ENCODE measurements around the gene PCGF5.

DNA sequence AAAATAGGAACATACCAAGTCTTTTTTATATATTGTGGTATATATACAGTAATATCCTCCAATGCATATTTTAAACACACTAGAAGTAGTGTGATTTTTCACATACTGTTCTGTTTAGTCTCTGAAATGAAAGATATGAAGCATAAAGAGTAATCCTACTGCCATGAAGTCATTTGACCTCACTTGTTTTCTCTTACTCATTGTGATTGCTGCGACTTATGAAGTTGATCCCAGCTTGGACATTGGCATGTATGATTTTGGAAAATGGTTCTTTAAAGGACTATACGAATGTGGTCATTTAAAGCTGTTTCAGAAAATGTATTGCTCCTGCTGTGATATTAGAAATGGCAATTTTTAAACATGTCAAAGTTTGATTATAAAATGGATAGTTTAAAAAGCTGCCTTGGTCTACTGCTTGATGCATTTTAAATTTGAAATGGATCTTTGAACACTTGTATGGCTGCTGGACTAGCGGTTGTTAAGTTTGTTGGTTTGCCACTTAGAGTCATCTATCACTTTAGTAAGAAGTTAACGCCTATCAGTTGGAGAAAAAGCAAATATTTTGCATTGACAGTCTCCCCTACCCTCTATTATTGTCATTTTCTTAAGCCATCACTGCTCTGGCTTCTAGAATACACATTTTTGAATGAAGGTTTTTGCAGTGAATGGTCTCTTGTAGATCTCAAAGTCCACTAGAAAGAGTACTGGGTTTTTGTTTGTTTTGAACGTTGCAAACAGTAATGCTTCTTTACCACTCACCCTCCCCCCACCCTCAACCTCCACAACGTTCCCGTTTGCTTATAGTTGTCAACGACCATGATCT lies 881 bp upstream of the PCGF5 start:
- TF ChIP-seq, protein P1, sequence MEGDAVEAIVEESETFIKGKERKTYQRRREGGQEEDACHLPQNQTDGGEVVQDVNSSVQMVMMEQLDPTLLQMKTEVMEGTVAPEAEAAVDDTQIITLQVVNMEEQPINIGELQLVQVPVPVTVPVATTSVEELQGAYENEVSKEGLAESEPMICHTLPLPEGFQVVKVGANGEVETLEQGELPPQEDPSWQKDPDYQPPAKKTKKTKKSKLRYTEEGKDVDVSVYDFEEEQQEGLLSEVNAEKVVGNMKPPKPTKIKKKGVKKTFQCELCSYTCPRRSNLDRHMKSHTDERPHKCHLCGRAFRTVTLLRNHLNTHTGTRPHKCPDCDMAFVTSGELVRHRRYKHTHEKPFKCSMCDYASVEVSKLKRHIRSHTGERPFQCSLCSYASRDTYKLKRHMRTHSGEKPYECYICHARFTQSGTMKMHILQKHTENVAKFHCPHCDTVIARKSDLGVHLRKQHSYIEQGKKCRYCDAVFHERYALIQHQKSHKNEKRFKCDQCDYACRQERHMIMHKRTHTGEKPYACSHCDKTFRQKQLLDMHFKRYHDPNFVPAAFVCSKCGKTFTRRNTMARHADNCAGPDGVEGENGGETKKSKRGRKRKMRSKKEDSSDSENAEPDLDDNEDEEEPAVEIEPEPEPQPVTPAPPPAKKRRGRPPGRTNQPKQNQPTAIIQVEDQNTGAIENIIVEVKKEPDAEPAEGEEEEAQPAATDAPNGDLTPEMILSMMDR (IDR thresholded peaks at IDR 0.05; ENCODE audit: low read depth, low read length, missing input control) = no peak
- TF ChIP-seq MAX (IDR thresholded peaks at IDR 0.05) (no peak), TAF1 (conservative IDR thresholded peaks at IDR 0.05) (no peak), FOXA1 (IDR thresholded peaks at IDR 0.05) (no peak), RAD21 (IDR thresholded peaks at IDR 0.05) (no peak), JUND (IDR thresholded peaks at IDR 0.05) (no peak), GABPA (IDR thresholded peaks at IDR 0.05 in 1 of 2, conservative IDR thresholded peaks at IDR 0.05 in 1 of 2) (no peak), REST (IDR thresholded peaks at IDR 0.05) (no peak), YY1 (IDR thresholded peaks at IDR 0.05) (peak; percentile 21), FOXA2 (IDR thresholded peaks at IDR 0.05) (no peak), HNF4G (IDR thresholded peaks at IDR 0.05) (peak; percentile 23), SP1 (IDR thresholded peaks at IDR 0.05) (peak; percentile 89), ATF3 (IDR thresholded peaks at IDR 0.05) (no peak), RXRA (IDR thresholded peaks at IDR 0.05) (peak in 1 of 2 donors; percentile 10)

All from liver (tissue), 3 donors.